GM12873 (cell line): Measurements from ENCODE around the gene ADISSP.
A peak's percentile ranks its signal among the peaks of the same experiment; 100 is the strongest.

ENCODE experiments used
- TF ChIP-seq, protein P1 (sequence below): IDR thresholded peaks from 2 replicates; pipeline ENCODE4 v1.5.1; 2012; ENCODE audit warnings: low read depth, mild to moderate bottlenecking, moderate library complexity, low read length, control low read depth; ENCODE audit not compliant: insufficient read depth; ENCODE audit errors: missing control alignments

ADISSP gene

DNA sequence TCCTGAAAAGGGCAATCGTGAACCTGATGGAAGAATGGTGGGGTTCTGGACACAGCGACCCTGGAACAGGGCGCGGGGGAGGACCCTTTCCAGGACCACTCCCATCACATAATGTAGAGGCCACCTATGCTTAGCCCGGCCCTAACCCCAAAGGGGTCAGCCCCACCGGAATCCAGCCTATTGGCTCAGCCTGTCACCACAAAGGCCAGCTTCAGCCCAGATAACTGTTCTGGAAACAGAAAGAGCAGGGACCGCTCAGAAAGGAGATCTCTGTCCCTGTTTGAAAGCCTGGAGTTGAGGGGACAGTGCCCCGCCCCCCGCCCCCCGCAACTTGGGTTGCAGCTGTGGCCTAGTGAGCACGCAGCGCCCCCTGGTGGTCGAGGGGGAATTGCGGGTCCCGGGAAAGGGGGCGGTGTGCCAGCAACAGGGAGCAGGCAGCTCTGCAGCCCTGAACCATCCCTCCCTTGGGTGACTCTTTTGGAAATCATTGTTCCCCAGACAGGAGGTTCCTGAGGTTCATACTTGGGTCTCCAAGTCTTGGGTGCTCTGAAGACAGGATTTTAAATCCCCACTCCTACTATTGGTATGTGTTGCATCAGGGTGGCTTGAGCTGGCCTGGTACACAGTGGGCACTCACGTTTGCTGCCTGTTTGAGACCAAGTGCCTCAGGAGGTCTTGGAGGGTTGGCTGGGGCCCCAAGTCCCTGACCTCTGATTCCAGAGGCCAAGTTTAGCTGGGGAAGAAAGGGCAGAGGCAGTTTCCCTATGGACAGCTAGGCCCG, 56.7 kb downstream of the ADISSP start:
- TF ChIP-seq, protein P1, sequence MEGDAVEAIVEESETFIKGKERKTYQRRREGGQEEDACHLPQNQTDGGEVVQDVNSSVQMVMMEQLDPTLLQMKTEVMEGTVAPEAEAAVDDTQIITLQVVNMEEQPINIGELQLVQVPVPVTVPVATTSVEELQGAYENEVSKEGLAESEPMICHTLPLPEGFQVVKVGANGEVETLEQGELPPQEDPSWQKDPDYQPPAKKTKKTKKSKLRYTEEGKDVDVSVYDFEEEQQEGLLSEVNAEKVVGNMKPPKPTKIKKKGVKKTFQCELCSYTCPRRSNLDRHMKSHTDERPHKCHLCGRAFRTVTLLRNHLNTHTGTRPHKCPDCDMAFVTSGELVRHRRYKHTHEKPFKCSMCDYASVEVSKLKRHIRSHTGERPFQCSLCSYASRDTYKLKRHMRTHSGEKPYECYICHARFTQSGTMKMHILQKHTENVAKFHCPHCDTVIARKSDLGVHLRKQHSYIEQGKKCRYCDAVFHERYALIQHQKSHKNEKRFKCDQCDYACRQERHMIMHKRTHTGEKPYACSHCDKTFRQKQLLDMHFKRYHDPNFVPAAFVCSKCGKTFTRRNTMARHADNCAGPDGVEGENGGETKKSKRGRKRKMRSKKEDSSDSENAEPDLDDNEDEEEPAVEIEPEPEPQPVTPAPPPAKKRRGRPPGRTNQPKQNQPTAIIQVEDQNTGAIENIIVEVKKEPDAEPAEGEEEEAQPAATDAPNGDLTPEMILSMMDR: peak; percentile 83

DNA sequence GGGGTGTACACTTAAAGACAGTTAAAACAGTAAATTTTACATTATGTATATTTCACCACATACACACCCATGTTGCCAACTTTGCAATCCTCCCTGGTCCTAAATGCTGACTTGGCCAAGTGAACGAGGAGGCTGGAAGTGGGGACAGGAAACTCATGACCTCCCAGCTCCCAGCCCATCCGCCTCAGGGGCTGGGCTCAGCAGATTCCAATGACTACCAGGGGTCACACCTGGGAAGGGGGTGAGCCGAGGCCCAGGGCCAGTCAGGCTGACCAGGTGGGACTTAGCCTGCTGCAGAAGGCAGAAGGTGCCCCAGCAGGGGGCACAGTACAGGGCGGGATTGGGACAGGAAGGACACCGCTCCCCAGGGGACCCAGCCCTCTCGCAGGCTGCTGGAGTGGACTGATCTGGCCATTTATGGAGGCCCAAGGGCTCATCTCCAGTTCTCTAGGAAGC, 57.5 kb downstream of the ADISSP start:
- TF ChIP-seq, protein P1: no peak

DNA sequence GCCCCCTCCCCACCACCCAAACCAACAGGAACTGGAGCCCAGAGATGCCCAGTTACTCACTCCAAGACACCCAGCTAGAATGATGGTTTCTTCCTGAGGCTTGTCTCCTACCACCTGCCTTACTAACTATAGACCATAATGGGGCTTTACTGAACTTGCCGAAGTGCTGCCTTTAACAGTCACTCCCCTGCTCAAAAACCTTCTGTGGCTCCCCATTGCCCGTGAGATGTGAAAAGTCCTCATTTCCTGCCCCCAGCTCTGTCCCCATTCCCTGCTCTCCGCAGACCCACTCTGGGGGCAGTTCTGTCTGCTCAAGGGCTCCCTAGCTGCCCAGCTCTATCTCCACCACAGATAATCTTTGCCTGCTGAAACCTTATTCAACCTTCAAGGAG, 60.0 kb downstream of the ADISSP start:
- TF ChIP-seq, protein P1: no peak

DNA sequence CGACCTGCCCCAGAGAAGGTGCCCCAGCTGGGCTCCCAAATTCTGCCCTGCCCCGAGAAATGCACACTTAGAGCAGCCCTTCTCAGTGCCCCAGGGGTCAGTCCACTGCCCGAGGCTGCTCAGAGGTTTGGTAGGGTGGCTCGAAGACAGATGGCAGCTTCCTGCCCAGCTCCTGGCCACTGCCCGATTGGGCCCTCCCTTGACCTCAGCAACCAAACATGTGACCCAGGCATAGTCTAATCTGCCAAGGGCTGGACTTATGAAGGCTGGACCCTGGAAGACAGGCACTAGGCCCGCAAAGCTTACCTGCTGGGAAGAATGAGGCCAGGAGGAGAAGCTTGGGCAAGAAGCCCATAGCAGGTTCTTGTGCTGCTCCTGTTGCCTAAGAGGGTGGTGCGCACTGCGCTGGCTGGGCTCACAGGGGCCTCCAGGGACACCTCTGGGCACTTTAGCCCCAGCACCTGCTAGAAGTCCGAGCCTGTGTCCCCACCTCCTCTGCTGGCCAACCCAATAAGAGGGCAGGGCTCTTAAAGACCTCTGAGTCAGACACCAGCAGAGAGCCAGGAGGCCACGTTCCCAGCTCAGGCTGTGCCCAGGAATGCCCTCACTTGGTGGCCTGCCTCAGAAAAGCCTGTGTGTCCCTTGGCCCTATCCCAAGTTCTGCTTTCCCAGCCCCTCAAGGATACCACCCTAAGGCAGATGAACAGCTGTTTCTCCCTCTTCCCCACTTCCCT, 60.6 kb downstream of the ADISSP start:
- TF ChIP-seq, protein P1: no peak

DNA sequence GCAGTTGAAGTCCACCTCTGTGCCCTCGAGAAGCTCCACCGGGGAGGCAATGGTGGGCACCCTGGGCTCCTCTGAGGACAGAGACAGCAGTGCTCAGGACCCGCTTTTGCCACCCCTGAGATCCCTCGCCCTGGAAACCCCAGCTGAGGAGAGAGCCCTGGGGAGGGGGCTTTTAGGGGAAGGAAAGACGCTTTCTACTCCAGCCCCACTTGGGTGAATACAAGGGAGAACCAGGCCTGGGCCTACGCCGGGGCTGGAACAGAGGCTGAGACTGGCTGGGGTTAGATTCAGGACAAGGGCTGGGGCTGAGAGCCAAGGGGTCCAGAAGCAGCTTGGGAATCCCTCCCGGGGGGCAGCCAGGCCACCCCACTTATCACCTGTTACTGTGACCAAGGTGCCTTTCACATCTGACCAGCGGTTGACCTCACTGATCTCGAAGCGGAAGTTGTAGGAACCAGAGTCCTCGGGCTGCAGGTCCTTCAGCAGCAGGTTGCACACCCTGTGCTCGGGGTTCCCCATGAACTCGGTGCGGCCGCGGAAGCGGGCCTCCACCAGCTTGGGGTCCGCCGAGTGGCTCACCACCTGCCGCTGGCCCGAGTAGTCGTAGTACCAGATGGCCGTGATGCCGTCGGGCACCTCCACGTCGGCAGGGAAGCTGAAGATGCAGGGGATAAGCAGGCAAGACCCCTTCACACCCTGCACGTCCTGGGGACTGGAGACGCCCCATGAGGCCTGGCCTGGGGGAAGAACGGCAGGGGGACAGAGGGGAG, 61.4 kb downstream of the ADISSP start:
- TF ChIP-seq, protein P1: no peak

DNA sequence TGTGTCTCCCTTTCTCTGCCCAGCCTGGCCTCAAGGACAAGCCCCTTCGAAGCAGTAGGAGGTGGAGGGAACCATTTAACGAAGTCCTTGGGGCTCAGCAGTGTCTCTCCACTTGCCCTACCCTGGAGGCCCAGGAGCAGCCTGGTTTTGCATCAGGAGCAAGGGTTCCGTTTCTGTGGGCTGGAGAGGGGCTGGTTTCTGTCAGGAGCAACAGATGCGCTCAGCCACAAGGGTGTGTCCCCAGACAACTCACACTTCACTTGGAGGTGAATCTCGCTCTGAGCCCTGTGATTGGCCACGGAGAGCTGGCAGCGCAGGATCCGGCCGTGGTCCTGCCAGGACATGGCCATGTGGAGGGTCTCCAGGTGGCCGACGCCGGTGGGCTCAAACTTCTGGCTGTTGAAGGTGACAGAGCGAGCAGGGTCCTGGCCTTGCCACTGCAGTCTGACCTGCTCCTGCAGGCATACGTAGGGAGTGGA, 62.0 kb downstream of the ADISSP start:
- TF ChIP-seq, protein P1: no peak
